HG03520 (cell line): Measurements from ENCODE around the gene P3R3URF.
"Not testable (repeated sequence)": the region's sequence is repeated elsewhere in the genome, so short reads cannot be mapped to it uniquely, and the experiment has no call there.

Experiments used
- ATAC-seq: cut with Tn5 transposase; IDR thresholded peaks from one replicate; pipeline ENCODE4 v1.9.1; 2021; ENCODE audit warnings: mild to moderate bottlenecking, moderate library complexity; ENCODE audit not compliant: unreplicated experiment

The P3R3URF gene

DNA sequence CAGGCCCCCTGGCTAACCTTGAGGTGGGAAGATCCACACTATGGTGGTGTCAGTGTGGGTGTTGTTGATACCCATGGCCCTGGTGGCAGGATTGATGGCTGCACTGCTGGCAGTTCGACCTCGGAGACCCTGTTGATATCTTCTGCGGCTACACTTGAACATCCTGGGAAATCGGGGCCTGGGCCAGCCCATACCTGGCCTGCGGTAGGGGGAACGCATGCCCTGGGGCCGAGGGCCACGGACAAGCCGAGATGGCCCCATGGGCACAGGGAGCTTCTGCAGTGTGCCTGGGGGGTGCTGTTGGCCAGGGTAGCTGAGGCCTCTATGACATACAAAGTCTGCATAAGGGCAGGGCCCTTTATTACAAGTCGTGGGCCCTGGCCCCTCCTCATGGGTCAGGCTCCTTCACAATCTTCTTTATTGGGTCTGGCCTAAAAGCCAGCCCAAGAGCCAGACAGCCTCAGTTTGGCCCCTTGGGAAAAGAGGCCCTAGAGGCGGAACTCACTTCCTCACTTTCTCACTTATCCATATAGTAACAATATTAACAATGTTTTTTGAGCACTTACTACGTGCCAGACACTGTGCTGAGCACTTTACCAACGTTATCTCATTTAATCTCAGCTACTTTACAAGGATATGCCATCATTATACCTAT lies at the start of gene P3R3URF:
Gene P3R3URF (minus strand): TSS at position 278 of the 655 bp plus-strand sequence. CDS start 17 bp downstream, at position 261.
- ATAC-seq: no peak

DNA sequence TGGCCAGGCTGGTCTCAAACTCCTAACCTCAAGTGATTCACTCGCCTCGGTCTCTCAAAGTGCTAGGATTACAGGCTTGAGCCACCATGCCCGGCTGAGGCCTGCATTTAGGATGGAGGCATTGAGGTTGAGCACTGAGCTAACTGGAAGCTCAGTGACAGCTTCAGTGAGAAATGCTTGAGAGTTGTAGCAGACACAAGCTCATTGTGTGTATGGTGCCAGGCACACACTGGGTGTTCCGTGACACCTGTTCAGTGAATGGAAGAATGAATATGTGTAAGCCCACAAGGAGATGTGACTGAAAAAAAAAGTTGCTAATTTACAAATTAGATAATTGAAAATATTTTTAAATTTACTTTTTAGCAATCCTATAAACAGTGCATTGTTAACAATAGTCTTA lies 48.7 kb upstream of the P3R3URF start:
- ATAC-seq: no peak

DNA sequence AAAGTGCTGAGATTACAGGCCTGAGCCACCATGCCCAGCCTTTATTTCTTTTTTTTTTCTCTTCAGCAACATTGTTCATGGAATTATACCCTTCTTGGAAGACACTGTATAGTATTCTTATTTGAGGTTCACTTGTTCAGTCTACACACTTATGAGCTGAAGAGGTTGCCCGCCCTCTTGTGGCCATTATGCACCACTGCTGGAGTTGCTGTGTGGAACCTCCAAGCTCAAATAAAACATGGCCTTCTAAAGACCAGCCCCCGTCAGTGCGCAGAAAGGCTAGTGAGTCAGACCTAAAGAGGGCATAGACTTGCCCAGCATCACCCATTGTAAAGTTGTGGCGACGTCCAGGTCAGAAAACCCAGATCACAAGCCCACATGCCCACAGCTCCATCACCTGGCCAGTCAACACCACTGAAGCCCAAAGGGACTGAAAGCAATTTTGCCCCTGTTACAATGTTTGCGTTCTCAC lies 47.2 kb upstream of the P3R3URF start:
- no peak for ATAC-seq

DNA sequence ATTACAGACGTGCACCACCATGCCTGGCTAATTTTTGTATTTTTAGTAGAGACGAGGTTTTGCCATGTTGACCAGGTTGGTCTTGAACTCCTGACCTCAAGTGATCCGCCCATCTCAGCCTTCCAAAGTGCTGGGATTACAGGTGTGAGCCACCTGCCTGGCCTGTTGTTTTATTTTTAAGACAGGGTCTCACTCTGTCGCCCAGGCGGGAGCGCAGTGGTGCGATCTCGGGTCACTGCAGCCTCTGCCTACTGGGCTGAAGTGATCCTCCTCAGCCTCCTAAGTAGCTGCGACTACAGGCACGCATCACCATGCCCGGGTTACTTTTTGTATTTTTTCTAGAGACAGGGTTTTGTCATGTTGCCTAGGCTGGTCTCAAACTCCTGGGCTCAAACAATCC lies 46.8 kb upstream of the P3R3URF start:
- ATAC-seq: not testable (repeated sequence)

DNA sequence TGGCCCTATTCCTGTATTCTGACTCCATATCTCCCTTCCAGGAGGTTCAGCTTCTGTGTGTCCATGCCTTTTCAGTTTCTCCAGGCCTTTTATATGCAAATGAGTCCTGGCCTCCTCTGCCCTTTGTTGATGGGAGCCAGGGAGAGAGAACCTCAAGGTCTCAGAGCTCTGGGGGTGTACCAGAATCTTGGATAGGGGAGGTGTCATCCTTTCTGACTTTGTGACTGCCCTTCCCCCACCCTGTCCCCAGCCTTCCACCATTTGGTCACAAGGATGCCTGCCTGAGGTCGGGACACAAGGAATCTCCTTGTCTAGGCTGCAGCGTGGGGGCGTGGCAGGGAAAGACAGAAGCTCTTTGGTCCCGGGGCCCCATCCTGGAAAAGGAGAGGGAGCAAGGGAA lies 45.5 kb upstream of the P3R3URF start:
- no peak for ATAC-seq

DNA sequence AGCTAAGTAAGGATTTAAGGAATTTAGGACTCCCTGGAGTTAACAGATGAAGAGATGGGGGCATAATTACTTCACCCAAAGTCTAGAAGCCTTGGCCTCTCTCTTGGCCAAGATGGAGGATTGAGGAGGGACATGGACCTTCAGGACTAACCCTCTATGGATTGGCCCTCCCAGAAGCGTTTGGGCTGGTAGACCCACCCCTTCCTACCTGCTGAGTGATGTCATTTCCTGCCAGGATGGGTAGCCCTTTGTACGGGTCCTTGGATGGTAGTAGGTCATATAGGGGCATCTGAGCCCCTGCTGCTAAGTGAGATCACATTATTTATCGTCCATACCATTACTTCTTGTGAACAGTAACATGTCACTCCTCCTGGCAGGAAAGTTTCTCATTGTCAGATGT lies 44.5 kb upstream of the P3R3URF start:
- ATAC-seq: no peak

DNA sequence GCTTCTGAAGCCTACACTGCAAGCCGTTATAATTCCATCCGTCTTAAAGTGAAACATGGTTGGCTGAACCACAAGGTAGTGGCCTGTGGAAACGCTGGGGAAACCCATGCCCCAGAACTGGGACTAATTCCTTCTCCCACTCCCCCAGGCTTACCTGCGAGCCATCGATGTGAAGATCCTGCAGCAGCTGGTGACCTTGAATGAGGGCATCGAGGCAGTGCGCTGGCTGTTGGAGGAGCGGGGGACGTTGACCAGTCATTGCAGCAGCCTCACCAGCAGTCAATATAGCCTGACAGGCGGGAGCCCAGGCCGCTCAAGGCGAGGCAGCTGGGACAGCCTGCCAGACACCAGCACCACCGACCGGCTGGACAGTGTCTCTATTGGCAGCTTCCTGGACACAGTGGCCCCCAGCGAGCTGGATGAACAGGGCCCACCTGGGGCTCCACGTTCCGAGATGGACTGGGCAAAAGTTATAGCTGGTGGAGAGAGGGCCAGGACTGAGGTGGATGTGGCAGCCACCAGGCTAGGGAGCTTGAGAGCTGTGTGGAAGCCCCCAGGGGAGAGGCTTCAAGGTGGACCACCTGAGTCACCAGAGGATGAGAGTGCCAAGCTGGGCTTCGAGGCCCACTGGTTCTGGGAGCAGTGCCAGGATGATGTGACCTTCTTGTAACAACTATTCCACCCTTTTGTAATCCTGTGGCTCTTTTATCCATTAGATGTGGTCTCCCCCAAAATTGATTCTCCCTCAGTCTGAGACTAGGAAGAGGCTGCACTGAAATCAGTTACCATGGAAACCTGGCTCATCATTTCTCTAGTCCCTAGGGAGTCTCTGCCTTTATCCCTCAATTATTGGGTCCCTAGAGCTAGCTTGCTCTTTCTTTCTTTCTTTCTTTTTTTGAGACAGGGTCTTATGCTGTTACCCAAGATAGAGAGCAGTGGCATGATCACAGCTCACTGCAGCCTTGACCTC lies 43.5 kb upstream of the P3R3URF start:
- no peak for ATAC-seq

DNA sequence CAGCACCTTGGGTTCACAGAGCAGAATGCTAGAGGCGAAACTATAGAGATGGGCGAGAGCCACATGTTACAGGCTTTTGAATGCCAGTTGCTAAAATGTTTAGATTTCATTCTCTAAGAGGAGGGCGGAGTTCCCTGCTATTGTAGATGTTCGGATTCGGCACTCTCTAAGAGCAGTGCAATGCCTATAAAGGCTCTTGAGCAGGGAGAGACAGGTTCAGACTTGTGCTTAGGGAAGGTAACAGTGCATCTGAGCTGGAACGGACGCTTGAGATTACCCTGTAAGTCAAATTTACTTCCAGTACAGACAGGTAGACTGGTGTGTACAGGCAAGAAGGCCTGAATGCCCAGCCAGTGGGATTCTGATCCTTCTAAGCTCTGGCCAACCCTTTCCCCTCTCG lies 42.2 kb upstream of the P3R3URF start:
- no peak for ATAC-seq

DNA sequence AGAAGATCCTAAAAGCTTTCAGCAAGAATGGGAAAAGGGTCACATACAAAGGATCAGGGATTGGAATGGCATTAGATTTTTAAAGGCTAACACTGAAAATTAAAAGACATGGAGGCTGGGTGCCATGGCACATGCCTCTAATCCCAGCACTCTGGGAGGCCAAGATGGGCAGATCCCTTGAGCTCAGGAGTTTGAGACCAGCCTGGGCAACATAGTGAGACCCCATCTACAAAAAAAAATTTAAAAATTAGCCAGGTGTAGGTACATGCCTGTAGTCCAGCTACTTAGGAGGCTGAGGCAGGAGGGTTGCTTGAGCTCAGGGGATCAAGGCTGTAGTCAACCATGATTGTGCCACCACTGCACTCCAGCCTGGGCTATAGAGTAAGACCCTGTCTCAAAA lies 39.2 kb upstream of the P3R3URF start:
- ATAC-seq: no peak

DNA sequence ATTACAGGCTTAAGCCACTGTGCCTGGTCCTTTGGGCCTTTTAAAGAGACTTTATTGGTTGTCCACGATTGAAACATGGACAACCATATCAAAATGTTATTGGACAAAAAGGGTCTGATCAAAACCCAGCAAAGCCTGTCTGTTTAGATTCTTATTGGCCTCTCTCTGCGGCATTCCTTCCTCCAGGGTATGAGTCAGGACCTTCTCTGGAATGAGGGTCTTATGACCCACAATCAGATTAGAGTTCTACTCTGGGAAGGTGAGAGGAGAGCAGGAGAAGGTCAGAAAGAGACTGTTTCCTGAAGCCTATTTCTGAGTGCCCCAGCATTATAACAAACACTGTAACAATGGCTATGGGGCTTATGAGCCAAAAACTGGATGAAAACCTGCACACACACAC lies 34.8 kb upstream of the P3R3URF start:
- ATAC-seq: no peak

DNA sequence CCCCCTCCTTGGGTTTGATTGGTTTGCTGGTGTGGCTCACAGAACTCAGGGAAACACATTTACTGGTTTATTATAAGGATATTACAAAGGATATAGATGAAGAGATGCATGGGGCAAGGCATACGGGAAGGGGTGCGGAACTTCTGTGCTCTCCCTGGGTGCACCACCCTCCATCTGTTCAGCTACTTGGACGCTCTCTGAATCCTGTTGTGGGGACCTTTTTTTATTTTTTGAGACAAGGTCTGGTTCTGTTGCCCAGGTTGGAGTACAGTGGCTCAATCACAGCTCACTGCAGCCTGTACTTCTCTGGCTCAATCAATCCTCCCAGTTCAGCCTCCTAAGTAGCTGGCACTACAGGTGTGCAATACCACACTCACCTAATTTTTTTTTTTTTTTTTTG lies 34.3 kb upstream of the P3R3URF start:
- no peak for ATAC-seq

DNA sequence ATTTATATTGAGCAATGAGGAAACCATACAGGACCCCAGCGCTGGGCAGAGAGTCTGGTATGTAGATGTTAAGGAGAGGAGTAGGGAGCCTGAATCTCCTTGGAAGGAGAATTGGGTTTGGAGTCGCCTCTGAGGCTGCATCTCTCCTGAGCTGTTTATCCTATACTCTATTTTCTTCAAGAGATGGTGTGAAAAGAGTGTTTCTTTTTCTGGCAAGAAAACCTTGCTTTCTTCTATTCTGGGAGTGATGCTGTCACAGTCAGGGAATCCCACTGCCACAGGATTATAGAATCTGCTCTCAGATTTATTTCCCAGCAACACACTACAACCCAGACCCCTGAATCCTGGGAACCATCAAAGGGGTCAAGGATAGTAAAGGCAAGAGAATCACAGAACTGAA lies 30.1 kb upstream of the P3R3URF start:
- no peak for ATAC-seq

DNA sequence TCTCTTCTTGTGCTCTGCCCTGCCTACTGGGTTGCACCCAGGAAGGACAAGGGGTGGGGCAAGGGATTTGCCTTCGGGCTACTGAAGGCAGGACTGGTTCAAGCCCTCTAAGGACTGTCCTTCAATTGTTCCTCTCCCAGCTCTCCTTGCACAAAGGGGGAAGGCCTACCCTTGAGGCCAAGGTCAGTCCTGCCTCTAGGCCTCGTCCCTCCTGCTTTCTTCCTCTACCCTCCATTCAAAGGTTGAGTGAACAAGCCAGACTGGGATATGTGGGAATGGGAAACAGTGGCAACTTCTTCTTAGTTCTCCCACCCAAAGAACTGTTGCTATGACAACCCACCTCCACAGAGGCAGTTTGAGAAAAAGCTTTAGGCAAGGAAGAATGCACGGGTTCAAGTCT lies 29.5 kb upstream of the P3R3URF start:
- ATAC-seq: no peak

DNA sequence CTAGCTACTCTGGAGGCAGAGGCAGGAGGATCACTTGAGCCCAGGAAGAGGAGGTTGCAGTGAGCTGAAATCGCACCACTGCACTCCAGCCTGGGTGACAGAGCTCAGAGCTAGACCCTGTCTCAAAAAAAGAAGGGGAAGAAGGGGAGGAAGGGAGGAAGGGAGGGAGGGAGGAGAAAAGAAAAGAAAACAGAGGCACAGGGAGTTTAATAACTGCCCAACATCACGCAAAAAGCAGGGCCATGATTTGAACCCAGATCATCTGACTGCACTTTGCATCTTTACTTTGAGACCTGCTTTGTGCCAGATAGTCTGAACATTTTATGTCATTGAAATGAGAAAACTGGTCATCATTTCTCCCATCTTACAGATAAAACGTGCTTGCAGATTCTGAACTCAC lies 28.9 kb upstream of the P3R3URF start:
- no peak for ATAC-seq

DNA sequence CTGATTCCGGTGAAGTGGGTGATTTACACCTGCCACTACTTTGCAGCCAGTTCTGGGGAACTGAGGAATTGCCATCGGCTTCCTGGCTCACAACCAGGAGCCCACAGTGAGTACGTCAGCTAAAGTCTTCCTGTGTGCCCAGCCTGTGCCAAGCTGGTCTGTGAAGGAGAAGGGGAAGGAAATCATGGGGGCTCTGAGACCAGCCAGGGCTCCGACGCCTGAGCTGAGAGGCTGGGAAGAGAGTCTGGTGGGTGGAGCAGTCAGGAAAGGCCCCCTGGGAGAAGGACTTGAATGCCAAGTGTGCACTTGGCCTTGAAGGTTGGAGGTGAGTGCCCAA lies 28.1 kb upstream of the P3R3URF start:
- ATAC-seq: no peak

DNA sequence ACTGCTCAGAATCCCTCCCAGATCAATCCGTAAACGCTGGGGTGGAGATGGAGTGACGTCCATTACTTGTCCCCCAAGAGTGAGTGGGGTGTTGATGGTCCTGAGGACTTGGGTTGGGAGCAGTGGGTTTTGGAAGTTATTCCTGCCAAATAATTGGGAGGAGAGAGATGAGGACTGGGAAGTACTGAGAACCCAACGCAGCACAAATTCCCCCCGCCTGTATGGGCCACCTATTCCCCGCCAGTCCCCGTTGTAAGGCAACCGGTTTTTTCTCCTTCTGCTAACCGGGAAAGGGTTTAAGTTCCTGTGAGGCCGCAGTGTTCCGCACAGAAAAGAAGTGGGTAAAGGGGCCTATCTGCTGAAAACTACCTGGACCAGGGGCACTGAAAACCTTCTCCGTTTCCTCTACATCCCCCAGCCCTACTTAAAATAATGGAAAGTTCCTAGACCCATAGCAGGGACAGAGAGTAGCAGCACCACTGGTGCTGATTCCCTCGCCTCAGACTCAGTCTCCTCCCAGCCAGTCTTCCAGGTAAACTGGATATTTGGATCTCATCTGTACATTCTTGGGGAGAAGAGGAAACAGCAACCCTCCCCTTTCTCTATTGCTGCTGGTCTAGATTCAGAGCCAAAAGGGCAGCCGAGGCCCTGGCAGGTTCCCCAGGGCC lies 27.6 kb upstream of the P3R3URF start:
- ATAC-seq: no peak

DNA sequence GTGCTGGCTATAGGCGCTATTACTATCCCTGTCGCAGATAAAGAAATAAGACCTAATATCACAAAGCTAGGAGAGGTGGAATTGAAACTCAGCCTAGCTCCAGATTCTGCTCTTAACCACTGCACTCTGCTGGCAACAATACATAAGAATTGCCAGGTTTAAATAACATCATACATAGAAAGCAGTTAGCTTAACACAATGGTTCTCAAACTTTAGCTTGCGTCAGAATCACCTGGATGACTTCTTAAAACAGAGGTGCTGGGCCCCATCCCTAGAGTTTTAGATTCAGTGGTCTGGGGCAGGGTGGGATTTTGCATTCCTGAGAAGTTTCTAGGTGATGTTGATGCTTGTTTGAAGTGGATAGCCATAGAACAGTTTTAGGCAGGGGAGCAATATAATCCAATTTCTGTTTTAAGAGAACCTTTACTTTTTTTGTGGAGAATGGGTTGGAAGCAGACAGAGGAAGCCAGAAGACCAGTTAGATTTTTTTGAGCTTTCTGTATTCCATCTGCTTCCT lies 23.0 kb upstream of the P3R3URF start:
- ATAC-seq: no peak

DNA sequence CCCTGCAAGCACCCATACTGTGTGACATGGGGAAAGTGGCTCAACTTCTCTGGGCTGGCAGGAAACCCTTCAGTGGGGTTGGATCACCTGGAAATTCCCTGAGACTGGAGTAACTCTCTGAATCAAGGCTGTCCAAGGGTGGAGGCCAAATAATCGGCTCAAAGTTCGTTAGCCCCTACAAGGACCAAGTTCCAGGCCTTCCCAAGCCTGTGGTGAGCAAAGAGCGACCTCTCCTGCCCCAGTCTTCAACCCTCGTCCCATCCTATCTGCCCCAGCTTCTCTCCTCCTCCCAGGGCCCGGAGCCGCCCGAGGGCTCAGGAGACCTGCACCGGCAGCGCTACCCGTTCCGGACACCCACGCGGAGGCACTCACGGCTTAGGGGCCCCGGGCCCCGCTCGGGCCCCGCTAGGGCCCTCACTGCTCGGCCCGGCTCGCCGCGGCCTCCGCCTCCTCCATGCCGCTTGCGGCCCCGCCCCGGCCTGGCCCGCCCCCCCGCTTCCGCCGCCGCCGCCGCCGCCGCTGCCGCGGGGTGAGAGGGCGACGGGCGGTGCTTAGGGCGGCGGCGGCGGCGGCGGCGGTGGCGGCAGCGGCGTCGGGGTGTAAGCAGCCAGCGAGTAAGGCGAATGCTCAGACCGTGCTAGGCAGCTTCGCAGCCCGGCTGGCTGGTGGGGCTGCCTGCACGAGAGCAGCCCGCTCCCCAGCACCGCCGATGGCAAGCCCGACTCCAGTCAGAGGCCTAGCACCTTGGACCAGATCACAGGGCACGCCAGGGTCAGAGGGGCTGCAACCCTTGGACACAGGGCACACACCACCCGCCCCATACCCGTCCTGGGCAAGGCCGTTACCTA lies 21.9 kb upstream of the P3R3URF start, which contains the start of gene POMGNT1:
Gene POMGNT1 (minus strand): TSS at position 471 of the 848 bp plus-strand sequence. CDS start 613 bp downstream, outside the sequence.
- ATAC-seq: peak; percentile 89

DNA sequence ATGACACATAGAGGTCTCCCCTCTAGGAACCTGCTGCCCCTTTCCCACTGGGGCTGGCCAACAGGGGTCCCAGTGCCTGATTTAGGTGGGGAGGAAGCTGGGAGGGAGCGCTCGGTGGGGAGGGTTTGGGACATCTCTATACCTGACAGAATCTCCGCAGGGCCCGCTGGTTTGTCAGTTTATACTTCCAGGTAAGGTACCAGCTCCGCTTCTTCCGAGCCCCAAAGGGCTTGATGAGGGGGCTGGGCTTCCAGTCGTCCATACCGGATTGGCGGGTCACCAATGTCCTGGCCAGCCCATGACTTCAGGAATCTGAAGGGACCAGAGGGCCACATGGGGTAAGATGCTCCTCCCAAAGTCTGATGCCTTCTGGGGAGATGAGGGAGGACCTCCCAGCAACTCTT lies 21.3 kb upstream of the P3R3URF start:
- ATAC-seq: no peak

DNA sequence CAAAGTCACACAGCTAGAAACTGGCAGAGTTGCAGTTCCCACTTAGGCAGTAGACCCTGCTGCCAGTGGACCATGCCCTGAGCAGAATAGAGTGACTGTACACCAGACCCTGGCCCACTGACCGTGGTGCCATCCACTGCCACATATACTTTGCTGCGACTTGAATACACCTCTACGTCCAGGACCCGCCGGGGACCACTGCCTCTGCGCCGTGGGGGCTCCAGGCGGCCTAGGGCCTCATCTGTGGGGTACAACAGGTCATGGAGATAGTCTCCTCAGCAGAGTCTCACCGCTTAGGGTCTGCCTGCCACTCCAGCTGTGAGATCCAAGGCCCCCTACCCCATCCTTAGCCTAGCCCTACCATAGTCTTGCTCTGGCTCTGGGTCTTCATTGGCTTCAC lies 20.3 kb upstream of the P3R3URF start:
- ATAC-seq: no peak
